Suppressor macrophage treated with lipopolysaccharide for 1 hour (primary cell): ENCODE data around the gene KRT6B.
A peak's percentile ranks its signal among the peaks of the same experiment; 100 is the strongest.

Source experiments
- DNase-seq, 3 donors: peaks; one replicate each; pipeline ENCODE4 v3.0.0-alpha.2; 2020 to 2022

Gene KRT6B

DNA sequence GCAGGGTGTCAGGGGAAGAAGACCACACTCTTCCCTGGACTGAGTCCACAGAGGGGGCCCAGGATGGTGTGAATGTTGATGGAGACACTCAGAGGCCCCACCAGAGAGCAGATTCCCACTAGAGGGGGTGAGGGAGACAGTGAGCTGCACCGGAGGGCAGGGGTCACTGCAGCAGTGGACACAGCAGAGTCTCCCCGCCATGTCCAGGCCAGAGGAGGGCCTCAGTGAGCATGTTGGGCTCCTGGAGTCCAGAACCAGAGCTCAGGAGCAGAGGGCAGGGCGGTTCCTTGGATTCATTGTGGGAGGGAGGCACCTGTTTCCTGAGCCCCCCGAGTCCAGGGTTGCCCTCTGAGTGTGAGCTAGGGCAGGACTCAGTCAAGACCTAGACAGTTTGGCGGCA lies 44.0 kb downstream of the KRT6B start:
- no peak for DNase-seq

- no peak for DNase-seq
These were observed 46.0 kb downstream of the KRT6B start, which contains the start of gene KRT82 for GRCh38 chr12:52405922-52406385. KRT82 (minus strand) TSS chr12:52406335; CDS start chr12:52406277, 58 bp downstream.

DNA sequence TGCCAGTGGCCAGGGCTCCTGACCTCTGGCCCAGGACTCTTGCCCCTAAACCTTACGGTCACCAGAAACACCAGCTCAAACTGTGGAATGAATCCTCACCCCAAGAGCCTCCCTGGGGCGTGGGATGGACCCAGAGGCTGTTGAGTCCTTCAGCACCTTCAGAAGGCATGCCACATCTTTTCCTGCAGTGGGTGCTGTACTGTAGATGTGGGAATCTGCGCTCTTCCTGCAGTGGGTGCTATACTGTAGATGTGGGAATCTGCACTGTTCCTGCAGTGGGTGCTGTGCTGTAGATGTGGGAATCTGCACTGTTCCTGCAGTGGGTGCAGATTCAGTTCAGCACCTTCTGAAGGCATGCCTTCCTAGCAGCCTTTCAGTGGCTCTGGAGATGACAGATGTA lies 47.0 kb downstream of the KRT6B start:
- DNase-seq, result no peak

GRCh38 chr12:52403561-52403960 lies 48.4 kb downstream of the KRT6B start:
- no peak for DNase-seq

- peak in 2 of 3 donors; percentile 10 for DNase-seq
These were observed 48.9 kb downstream of the KRT6B start for GRCh38 chr12:52402873-52403540.

DNA sequence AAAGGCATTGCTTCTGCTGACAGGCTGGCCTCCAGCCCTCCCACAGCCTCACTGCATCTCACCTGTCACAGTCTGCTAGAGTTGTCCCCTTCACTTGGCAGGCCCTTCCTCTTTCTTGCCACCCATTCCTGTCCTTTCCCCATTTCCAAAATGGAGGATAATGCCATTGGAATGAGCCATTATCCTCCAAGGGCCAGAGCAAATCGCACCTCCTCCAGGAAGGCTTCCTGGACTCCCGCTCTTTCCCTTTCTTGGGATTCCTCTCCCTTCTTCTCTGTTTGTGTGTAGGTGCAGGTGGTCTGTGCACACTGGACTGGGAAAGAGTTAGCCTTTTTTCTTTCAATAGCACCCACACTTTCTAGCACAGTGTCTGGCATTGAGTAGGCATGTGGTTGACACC lies 49.6 kb downstream of the KRT6B start:
- no peak for DNase-seq

DNA sequence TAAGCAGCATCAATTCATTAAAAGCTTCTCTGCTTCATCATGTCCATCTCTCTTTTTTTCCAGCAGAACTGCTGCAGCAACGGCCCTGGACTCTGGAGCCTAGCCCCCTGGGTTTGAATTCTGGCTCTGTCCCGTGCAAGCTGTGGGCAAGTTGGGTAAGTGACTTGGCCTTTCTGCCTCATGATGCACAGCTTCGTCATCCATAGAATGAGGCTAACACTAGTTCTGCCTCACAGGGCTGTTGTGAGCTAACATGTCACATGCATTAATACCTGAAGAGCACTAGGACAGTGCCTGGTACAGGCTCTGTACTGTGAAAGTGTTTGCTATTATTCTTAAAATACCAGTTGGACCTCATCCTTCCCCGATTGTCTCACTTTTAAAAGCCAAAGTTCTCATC lies 50.0 kb downstream of the KRT6B start:
- no peak for DNase-seq

- DNase-seq, result no peak
These were observed 50.4 kb downstream of the KRT6B start for GRCh38 chr12:52401526-52401925.

DNA sequence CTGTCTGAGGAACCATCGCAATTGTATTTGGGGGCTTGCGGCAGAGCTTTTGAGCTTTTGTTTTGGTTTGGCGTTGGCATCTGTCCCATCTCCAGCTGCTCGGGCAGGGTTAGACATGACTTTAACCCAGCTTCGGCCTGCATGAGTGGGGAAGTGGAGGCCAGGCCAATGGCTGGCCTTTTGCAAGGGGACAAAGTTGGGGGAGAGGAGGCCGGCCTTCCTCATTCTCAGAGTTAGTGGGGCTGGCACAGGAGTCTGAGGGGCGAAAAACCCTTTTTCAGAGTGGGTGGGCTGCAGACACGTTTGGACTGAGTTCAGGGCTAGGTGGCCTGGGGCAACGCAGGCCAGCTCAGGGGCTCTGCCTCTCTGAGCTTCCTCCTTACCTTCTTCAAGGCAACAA lies 51.0 kb downstream of the KRT6B start:
- no peak for DNase-seq

DNA sequence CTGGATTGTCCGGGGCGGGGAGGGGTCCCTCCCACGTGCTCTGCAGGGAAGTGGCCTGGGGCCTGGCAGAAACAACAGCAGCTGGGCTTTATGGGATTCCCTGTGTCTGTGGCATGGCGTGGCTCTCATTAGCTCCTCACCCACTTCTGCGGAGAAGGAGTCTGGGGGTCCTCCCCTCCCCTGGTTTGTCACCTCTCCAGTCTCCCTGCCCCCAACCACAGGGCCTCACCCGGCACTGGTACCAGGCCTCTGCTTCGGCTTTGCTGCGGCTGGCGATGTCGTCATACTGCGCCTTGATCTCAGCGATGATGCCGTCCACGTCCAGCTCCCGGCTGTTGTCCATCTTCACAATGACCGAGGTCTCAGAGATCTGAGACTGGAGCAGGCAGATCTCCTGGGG lies 52.2 kb downstream of the KRT6B start:
- DNase-seq, result no peak

- DNase-seq, result no peak
These were observed 53.8 kb downstream of the KRT6B start for GRCh38 chr12:52398176-52398575.

DNA sequence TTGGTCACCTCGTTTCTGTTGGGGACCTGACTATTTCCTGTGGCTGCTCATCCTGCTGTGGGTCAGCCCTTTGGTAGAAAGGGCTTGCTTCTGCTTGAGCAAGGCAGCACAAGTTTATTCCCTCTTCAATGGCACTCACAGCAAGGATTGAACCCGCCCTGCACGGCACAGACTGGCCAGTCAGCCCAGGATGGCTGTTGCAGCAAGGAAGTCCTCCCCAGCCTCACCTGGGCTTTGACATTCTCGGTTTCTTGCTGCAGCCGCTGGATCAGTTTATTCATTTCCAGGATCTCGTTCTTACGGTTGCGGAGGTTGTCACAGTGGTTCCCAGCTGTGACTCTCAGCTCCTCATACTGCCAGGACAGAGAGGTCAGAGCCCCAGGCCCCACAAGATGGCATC lies 55.3 kb downstream of the KRT6B start:
- DNase-seq, result no peak
